ENCODE data around the gene TSPAN11. TPM values are rescaled to one million over a fixed set of nuclear protein-coding genes. Genes with fewer than 3 reads are reported as not detected.

Gene TSPAN11
- total RNA-seq, 1 donor from 2014 or later: 2.5 TPM

DNA sequence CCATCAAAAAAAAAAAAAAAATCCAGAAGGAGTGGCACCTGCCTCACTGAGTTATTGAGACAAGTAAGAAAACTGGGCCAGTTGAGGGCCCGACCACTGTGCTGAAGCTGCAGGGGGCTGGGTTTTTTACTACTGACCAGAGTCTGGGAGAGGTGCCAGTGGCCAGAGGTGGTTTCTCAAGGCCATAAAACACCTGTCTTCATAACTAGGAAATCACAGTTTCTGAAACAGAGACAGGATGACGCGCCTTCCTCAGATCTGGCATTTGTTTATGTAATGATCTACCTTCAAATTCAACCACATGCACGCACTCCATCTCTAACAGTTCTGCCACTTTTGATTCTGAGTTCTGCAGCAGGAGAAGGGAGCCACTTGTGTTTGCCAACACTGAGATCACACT is 12.7 kb downstream of the TSPAN11 start:
- H3K9me3 ChIP-seq: no peaks in the 10 kb centered on the region
- intact Hi-C loops (cut with DNase I): no loop called here
- no peak for TF ChIP-seq POLR2AphosphoS5 (IDR thresholded peaks at IDR 0.05; ENCODE audit: insufficient read depth in 1 of 2, low read depth in 1 of 2)
- TF ChIP-seq, protein P1, sequence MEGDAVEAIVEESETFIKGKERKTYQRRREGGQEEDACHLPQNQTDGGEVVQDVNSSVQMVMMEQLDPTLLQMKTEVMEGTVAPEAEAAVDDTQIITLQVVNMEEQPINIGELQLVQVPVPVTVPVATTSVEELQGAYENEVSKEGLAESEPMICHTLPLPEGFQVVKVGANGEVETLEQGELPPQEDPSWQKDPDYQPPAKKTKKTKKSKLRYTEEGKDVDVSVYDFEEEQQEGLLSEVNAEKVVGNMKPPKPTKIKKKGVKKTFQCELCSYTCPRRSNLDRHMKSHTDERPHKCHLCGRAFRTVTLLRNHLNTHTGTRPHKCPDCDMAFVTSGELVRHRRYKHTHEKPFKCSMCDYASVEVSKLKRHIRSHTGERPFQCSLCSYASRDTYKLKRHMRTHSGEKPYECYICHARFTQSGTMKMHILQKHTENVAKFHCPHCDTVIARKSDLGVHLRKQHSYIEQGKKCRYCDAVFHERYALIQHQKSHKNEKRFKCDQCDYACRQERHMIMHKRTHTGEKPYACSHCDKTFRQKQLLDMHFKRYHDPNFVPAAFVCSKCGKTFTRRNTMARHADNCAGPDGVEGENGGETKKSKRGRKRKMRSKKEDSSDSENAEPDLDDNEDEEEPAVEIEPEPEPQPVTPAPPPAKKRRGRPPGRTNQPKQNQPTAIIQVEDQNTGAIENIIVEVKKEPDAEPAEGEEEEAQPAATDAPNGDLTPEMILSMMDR (IDR thresholded peaks at IDR 0.05): no peak
- no peak for TF ChIP-seq POLR2A (IDR thresholded peaks at IDR 0.05)
- no peaks in the 10 kb centered on the region for H3K36me3 ChIP-seq
- no peaks in the 10 kb centered on the region for H3K27me3 ChIP-seq
- no peak overlapping the region for H3K27ac ChIP-seq
- no peak for DNase-seq (ENCODE audit: extremely low spot score in 2 of 2)
- H3K4me3 ChIP-seq: no peak overlapping the region
- H3K4me1 ChIP-seq: no peaks in the 10 kb centered on the region

DNA sequence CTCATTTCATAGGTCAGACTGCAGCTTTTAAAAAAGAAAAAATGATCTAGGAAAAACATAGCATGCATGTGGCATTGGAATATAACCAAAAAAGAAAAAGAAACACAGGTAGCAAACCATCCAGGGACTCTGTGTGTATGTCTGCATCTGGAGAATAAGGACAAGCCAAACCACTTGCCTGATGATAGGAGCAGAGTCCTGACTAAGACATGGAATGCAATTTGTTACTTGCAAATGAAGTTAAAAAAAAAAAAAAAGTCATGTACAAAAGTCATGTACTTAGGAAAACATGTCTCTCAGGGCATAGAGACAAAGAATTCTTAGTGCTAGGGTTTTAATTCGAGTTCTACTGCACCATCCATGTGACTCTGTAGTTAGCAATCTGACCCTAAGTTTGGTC is 15.9 kb downstream of the TSPAN11 start:
- intact Hi-C loops (cut with DNase I): no loop called here
- H3K36me3 ChIP-seq: no peaks in the 10 kb centered on the region
- H3K4me1 ChIP-seq: no peaks in the 10 kb centered on the region
- TF ChIP-seq, protein P1 (IDR thresholded peaks at IDR 0.05): no peak
- no peak for TF ChIP-seq POLR2A (IDR thresholded peaks at IDR 0.05)
- TF ChIP-seq POLR2AphosphoS5 (IDR thresholded peaks at IDR 0.05; ENCODE audit: insufficient read depth in 1 of 2, low read depth in 1 of 2): no peak
- H3K4me3 ChIP-seq: no peak overlapping the region
- no peaks in the 10 kb centered on the region for H3K9me3 ChIP-seq
- no peak for DNase-seq (ENCODE audit: extremely low spot score in 2 of 2)
- no peak overlapping the region for H3K27ac ChIP-seq
- H3K27me3 ChIP-seq: no peaks in the 10 kb centered on the region

DNA sequence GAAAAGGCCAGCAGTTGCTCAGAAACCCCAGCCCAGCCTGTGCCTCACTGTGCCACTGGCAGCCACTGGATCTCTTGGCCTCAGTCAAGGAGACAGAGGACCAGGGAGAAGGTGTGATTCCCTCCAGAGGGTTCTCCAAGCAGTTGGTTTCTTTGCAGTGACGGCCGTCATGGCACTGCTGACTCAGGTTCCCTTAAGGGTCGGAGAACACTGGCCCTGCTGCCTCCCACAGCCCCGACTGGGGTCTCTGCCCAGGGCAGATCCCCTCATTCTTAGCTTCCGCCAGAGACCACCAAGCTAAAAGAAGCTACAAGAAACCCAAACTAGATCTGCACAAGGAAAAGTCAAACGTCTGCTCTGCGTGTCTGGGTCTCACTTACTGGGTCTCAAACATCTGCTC is 16.4 kb downstream of the TSPAN11 start:
- intact Hi-C loops (cut with DNase I): no loop called here
- DNase-seq (ENCODE audit: extremely low spot score in 2 of 2): no peak
- H3K27ac ChIP-seq: no peak overlapping the region
- no peaks in the 10 kb centered on the region for H3K36me3 ChIP-seq
- no peak overlapping the region for H3K4me3 ChIP-seq
- TF ChIP-seq POLR2AphosphoS5 (IDR thresholded peaks at IDR 0.05; ENCODE audit: insufficient read depth in 1 of 2, low read depth in 1 of 2): no peak
- TF ChIP-seq, protein P1 (IDR thresholded peaks at IDR 0.05): no peak
- TF ChIP-seq POLR2A (IDR thresholded peaks at IDR 0.05): no peak
- no peaks in the 10 kb centered on the region for H3K9me3 ChIP-seq
- no peaks in the 10 kb centered on the region for H3K27me3 ChIP-seq
- no peaks in the 10 kb centered on the region for H3K4me1 ChIP-seq

- no peak for DNase-seq (ENCODE audit: extremely low spot score in 2 of 2)
- intact Hi-C loops (cut with DNase I): no loop called here
- Histone ChIP-seq H3K27me3 (no peaks in the 10 kb centered on the region), H3K4me1 (no peaks in the 10 kb centered on the region), H3K36me3 (no peaks in the 10 kb centered on the region), H3K27ac (no peak overlapping the region), H3K4me3 (no peak overlapping the region), H3K9me3 (no peaks in the 10 kb centered on the region)
- TF ChIP-seq, protein P1 (IDR thresholded peaks at IDR 0.05): no peak
- TF ChIP-seq POLR2AphosphoS5 (IDR thresholded peaks at IDR 0.05; ENCODE audit: insufficient read depth in 1 of 2, low read depth in 1 of 2): no peak
- TF ChIP-seq POLR2A (IDR thresholded peaks at IDR 0.05): no peak
Observed at GRCh38 chr12:30945443-30946164, 19.1 kb downstream of the TSPAN11 start.

GRCh38 chr12:30952015-30952414 is 25.5 kb downstream of the TSPAN11 start:
- no peak for DNase-seq (ENCODE audit: extremely low spot score in 2 of 2)
- TF ChIP-seq, protein P1 (IDR thresholded peaks at IDR 0.05): no peak
- no peak for TF ChIP-seq POLR2A (IDR thresholded peaks at IDR 0.05)
- Histone ChIP-seq H3K36me3 (no peaks in the 10 kb centered on the region), H3K4me1 (no peaks in the 10 kb centered on the region), H3K9me3 (no peaks in the 10 kb centered on the region), H3K4me3 (no peak overlapping the region), H3K27me3 (no peaks in the 10 kb centered on the region), H3K27ac (no peak overlapping the region)
- intact Hi-C loops (cut with DNase I): no loop called here
